HG03565 (cell line): ENCODE results near the gene HOXA13.

Source experiments
- ATAC-seq: cut with Tn5 transposase; IDR thresholded peaks from one replicate; pipeline ENCODE4 v1.9.1; 2021; ENCODE audit warnings: mild to moderate bottlenecking, moderate library complexity; ENCODE audit not compliant: unreplicated experiment

The HOXA13 gene

GRCh38 chr7:27149842-27150567 is 49.9 kb downstream of the HOXA13 start:
- ATAC-seq, result no peak

GRCh38 chr7:27148756-27149641 is 50.9 kb downstream of the HOXA13 start:
- ATAC-seq, result no peak

GRCh38 chr7:27148031-27148755 is 51.7 kb downstream of the HOXA13 start:
- ATAC-seq, result no peak

- ATAC-seq, result no peak
Measured at GRCh38 chr7:27147199-27148030, 52.5 kb downstream of the HOXA13 start, which contains the start of gene HOXA6. Gene HOXA6 (minus strand): TSS chr7:27147774. CDS start chr7:27147749, 25 bp downstream.

- ATAC-seq, result no peak
Measured at GRCh38 chr7:27146491-27147198, 53.2 kb downstream of the HOXA13 start.

- ATAC-seq, result no peak
Measured at GRCh38 chr7:27145914-27146412, 53.9 kb downstream of the HOXA13 start.

GRCh38 chr7:27145165-27145913 is 54.6 kb downstream of the HOXA13 start:
- ATAC-seq, result no peak

GRCh38 chr7:27144781-27145164 is 55.1 kb downstream of the HOXA13 start:
- ATAC-seq, result no peak
